ENCODE data around the gene GPD1. TPM values are rescaled to one million over a fixed set of nuclear protein-coding genes. Genes with fewer than 3 reads are reported as not detected.

Gene GPD1
- total and polyA plus RNA-seq, 9 of the 15 experiments (the other 6 are each of a cell fraction or from before 2014, with no cell fraction given), result 0.13 to 1.00 (median 0.55) TPM

DNA sequence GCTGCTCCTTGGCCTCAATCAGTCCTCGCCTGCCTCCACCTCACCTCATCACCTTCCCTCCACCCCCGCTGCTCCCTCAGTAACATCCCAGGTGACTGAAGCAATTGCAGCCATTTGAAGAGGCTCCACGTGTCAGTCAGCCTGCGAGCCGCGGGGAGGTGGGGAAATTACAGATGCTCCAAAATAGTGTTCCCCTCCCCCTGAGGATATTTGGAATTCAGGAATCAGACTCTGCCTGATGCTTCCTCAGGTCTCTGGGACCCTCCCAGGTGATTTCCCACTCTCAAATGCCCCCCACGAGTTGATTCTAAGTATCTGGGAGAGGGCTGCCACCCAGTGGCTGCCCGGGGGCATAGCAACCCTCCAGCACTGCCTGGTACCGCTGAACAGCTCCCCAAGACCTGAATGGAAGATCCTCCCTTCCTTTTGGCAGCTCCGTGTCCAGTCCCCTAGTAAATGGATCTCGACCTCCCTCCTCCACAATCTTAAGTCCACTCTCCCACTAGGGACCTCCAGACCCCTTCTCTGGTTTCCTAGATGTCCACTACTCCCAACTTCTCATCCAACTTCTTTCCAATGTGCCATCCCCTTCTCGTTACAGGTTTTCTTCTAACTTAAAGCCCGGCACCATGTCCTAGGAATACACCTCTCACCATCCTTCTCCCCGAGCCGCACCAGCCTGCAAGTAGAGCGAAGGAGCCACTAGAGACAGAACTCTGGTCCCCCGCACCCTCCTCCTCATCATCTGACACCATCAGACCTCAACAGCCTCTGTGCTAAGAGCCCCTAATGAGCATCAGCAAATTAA is 47.8 kb upstream of the GPD1 start (continued):
- TF ChIP-seq, protein P1, sequence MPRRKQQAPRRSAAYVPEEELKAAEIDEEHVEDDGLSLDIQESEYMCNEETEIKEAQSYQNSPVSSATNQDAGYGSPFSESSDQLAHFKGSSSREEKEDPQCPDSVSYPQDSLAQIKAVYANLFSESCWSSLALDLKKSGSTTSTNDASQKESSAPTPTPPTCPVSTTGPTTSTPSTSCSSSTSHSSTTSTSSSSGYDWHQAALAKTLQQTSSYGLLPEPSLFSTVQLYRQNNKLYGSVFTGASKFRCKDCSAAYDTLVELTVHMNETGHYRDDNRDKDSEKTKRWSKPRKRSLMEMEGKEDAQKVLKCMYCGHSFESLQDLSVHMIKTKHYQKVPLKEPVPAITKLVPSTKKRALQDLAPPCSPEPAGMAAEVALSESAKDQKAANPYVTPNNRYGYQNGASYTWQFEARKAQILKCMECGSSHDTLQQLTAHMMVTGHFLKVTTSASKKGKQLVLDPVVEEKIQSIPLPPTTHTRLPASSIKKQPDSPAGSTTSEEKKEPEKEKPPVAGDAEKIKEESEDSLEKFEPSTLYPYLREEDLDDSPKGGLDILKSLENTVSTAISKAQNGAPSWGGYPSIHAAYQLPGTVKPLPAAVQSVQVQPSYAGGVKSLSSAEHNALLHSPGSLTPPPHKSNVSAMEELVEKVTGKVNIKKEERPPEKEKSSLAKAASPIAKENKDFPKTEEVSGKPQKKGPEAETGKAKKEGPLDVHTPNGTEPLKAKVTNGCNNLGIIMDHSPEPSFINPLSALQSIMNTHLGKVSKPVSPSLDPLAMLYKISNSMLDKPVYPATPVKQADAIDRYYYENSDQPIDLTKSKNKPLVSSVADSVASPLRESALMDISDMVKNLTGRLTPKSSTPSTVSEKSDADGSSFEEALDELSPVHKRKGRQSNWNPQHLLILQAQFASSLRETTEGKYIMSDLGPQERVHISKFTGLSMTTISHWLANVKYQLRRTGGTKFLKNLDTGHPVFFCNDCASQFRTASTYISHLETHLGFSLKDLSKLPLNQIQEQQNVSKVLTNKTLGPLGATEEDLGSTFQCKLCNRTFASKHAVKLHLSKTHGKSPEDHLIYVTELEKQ (CRISPR knock-in tag; IDR thresholded peaks at IDR 0.05), result no peak
- peak; percentile 91 for TF ChIP-seq CC2D1A (IDR thresholded peaks at IDR 0.05)
- no peak for TF ChIP-seq BRD9 (IDR thresholded peaks at IDR 0.05; ENCODE audit: low read depth, partially characterized antibody)
- TF ChIP-seq NCOA4 (IDR thresholded peaks at IDR 0.05; ENCODE audit: partially characterized antibody), result no peak
- no peak for TF ChIP-seq ZFP30 (CRISPR knock-in tag; IDR thresholded peaks at IDR 0.05; ENCODE audit: borderline replicate concordance)
- no peak for TF ChIP-seq PPARD (CRISPR knock-in tag; IDR thresholded peaks at IDR 0.05)
- no peak for TF ChIP-seq OTX1 (CRISPR knock-in tag; IDR thresholded peaks at IDR 0.05)
- no peak for TF ChIP-seq ARHGAP35 (IDR thresholded peaks at IDR 0.05; ENCODE audit: partially characterized antibody)
- TF ChIP-seq, protein P2, sequence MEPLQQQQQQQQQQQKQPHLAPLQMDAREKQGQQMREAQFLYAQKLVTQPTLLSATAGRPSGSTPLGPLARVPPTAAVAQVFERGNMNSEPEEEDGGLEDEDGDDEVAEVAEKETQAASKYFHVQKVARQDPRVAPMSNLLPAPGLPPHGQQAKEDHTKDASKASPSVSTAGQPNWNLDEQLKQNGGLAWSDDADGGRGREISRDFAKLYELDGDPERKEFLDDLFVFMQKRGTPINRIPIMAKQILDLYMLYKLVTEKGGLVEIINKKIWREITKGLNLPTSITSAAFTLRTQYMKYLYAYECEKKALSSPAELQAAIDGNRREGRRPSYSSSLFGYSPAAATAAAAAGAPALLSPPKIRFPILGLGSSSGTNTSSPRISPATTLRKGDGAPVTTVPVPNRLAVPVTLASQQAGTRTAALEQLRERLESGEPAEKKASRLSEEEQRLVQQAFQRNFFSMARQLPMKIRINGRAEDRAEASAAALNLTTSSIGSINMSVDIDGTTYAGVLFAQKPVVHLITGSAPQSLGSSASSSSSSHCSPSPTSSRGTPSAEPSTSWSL (CRISPR knock-in tag; IDR thresholded peaks at IDR 0.05; ENCODE audit: borderline replicate concordance), result no peak
- TF ChIP-seq ZNF274 (IDR thresholded peaks at IDR 0.05; ENCODE audit: borderline replicate concordance, low read depth, low read length), result no peak
- TF ChIP-seq, protein P3, sequence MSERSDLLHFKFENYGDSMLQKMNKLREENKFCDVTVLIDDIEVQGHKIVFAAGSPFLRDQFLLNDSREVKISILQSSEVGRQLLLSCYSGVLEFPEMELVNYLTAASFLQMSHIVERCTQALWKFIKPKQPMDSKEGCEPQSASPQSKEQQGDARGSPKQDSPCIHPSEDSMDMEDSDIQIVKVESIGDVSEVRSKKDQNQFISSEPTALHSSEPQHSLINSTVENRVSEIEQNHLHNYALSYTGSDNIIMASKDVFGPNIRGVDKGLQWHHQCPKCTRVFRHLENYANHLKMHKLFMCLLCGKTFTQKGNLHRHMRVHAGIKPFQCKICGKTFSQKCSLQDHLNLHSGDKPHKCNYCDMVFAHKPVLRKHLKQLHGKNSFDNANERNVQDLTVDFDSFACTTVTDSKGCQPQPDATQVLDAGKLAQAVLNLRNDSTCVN (CRISPR knock-in tag; IDR thresholded peaks at IDR 0.05), result no peak
- no peak for TF ChIP-seq HDGF (IDR thresholded peaks at IDR 0.05)
- no peak for TF ChIP-seq DNMT1 (IDR thresholded peaks at IDR 0.05)
- no peak for TF ChIP-seq ARNT (IDR thresholded peaks at IDR 0.05)
- no peak for TF ChIP-seq HDAC2 (IDR thresholded peaks at IDR 0.05)
- no peak for TF ChIP-seq XRCC5 (IDR thresholded peaks at IDR 0.05; ENCODE audit: low read depth, low read length)
- no peak for TF ChIP-seq NR1H2 (CRISPR knock-in tag; IDR thresholded peaks at IDR 0.05)
- no peak for TF ChIP-seq SAP30 (IDR thresholded peaks at IDR 0.05; ENCODE audit: borderline replicate concordance, insufficient read depth, low read depth, low read length, poor library complexity, severe bottlenecking)
- TF ChIP-seq, protein P4, sequence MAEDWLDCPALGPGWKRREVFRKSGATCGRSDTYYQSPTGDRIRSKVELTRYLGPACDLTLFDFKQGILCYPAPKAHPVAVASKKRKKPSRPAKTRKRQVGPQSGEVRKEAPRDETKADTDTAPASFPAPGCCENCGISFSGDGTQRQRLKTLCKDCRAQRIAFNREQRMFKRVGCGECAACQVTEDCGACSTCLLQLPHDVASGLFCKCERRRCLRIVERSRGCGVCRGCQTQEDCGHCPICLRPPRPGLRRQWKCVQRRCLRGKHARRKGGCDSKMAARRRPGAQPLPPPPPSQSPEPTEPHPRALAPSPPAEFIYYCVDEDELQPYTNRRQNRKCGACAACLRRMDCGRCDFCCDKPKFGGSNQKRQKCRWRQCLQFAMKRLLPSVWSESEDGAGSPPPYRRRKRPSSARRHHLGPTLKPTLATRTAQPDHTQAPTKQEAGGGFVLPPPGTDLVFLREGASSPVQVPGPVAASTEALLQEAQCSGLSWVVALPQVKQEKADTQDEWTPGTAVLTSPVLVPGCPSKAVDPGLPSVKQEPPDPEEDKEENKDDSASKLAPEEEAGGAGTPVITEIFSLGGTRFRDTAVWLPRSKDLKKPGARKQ (CRISPR knock-in tag; IDR thresholded peaks at IDR 0.05), result no peak
- no peak for TF ChIP-seq RBM17 (IDR thresholded peaks at IDR 0.05; ENCODE audit: borderline replicate concordance, low read depth, low read length)
- no peak for TF ChIP-seq GATAD2B (IDR thresholded peaks at IDR 0.05; ENCODE audit: borderline replicate concordance)
